22Rv1 (cell line): ENCODE data around the gene GSTT4.

Source experiments
- ZFX ChIP-seq: fragments of 450-650 bp; IDR thresholded peaks from 2 replicates; pipeline ENCODE4 v1.6.1; 2017; ENCODE audit warnings: antibody characterized with exemption, borderline replicate concordance
- TF ChIP-seq, protein P1 (sequence below): fragments of 450-650 bp; IDR thresholded peaks from 2 replicates; pipeline ENCODE4 v1.5.1; 2017; ENCODE audit warnings: mild to moderate bottlenecking

DNA sequence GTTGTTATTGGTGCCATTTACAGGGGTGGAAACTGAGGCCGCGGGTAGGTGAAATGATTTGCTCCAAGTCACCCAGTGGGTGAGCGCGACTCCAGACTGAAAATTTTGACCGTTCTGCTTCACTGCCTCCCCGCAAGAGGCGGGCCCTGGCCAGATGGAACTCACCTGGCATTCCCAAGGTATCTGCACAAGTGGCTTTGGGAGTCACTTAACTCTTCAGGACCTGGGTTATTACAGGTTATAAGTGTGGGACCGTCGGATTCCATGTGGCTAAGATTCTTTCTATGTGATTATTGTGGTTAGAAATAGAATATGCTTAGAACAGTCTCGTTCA lies 6.4 kb upstream of the GSTT4 start:
- TF ChIP-seq, protein P1, sequence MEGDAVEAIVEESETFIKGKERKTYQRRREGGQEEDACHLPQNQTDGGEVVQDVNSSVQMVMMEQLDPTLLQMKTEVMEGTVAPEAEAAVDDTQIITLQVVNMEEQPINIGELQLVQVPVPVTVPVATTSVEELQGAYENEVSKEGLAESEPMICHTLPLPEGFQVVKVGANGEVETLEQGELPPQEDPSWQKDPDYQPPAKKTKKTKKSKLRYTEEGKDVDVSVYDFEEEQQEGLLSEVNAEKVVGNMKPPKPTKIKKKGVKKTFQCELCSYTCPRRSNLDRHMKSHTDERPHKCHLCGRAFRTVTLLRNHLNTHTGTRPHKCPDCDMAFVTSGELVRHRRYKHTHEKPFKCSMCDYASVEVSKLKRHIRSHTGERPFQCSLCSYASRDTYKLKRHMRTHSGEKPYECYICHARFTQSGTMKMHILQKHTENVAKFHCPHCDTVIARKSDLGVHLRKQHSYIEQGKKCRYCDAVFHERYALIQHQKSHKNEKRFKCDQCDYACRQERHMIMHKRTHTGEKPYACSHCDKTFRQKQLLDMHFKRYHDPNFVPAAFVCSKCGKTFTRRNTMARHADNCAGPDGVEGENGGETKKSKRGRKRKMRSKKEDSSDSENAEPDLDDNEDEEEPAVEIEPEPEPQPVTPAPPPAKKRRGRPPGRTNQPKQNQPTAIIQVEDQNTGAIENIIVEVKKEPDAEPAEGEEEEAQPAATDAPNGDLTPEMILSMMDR: no peak
- TF ChIP-seq ZFX: no peak
